Liver (tissue), 9 donors: ENCODE results near the gene CCDC178. TPM values are rescaled to one million over a fixed set of nuclear protein-coding genes. Genes with fewer than 3 reads are reported as not detected.

ENCODE experiments used
- DNase-seq: peaks from one replicate; pipeline ENCODE4 v3.0.0-alpha.2; 2017; ENCODE audit warnings: low spot score
- H3K27ac ChIP-seq, 2 donors: one replicate each; pipeline ENCODE4 v1.7.0; 2013; ENCODE audit warnings: inconsistent platforms in 2 of 2, low read length in 2 of 2, control low read depth in 1 of 2, low read depth in 1 of 2, mild to moderate bottlenecking in 1 of 2
- H3K27me3 ChIP-seq, 4 donors: one replicate each; pipeline versions ENCODE4 v1.6.1 to v1.7.0; 2013; ENCODE audit warnings: low read length in 3 of 4, inconsistent platforms in 1 of 4, mild to moderate bottlenecking in 1 of 4, moderate library complexity in 1 of 4; ENCODE audit not compliant: control insufficient read depth in 4 of 4, insufficient read depth in 4 of 4
- H3K36me3 ChIP-seq, 4 donors: one replicate each; pipeline versions ENCODE4 v1.6.1 to v1.7.0; 2013; ENCODE audit warnings: low read length in 3 of 4, mild to moderate bottlenecking in 3 of 4, low read depth in 1 of 4, moderate library complexity in 1 of 4; ENCODE audit not compliant: control insufficient read depth in 4 of 4, insufficient read depth in 3 of 4
- H3K4me1 ChIP-seq, 4 donors: one replicate each; pipeline versions ENCODE4 v1.6.1 to v1.7.0; 2013; ENCODE audit warnings: low read length in 3 of 4, mild to moderate bottlenecking in 3 of 4, moderate library complexity in 1 of 4; ENCODE audit not compliant: control insufficient read depth in 4 of 4, insufficient read depth in 4 of 4
- H3K4me3 ChIP-seq, 3 donors: one replicate each; pipeline versions ENCODE4 v1.6.1 to v1.7.0; 2013; ENCODE audit warnings: low read length in 3 of 3, control low read depth in 1 of 3, low read depth in 1 of 3, mild to moderate bottlenecking in 1 of 3
- H3K9ac ChIP-seq, 2 donors: one replicate each; pipeline ENCODE4 v1.7.0; 2013; ENCODE audit warnings: low read length in 2 of 2, mild to moderate bottlenecking in 2 of 2, moderate library complexity in 2 of 2, control low read depth in 1 of 2, low read depth in 1 of 2
- H3K9me3 ChIP-seq, 4 donors: one replicate each; pipeline versions ENCODE4 v1.6.1 to v1.7.0; 2013; ENCODE audit warnings: low read length in 3 of 4; ENCODE audit not compliant: control insufficient read depth in 4 of 4
- ATF3 ChIP-seq: IDR thresholded peaks from 2 replicates; pipeline ENCODE4 v1.6.1; 2016; ENCODE audit warnings: antibody characterized with exemption
- GABPA ChIP-seq, 2 donors: IDR thresholded peaks in 1 of 2; conservative IDR thresholded peaks in 1 of 2; 2 replicates each; pipeline ENCODE4 v1.6.1; 2016; ENCODE audit warnings: antibody characterized with exemption in 2 of 2, mild to moderate bottlenecking in 1 of 2, moderate library complexity in 1 of 2
- HNF4A ChIP-seq, 2 donors: conservative IDR thresholded peaks; 2 replicates each; pipeline ENCODE4 v1.6.1; 2016; ENCODE audit warnings: antibody characterized with exemption in 2 of 2, mild to moderate bottlenecking in 2 of 2
- HNF4G ChIP-seq: IDR thresholded peaks from 2 replicates; pipeline ENCODE4 v1.6.1; 2016; ENCODE audit warnings: antibody characterized with exemption
- NR2F2 ChIP-seq: IDR thresholded peaks from 2 replicates; pipeline ENCODE4 v1.6.1; 2016; ENCODE audit warnings: antibody characterized with exemption
- RAD21 ChIP-seq, 2 donors: IDR thresholded peaks; 2 replicates each; pipeline ENCODE4 v1.6.1; 2016; ENCODE audit warnings: antibody characterized with exemption in 2 of 2, mild to moderate bottlenecking in 2 of 2
- RXRA ChIP-seq, 2 donors: IDR thresholded peaks; 2 replicates each; pipeline ENCODE4 v1.6.1; 2017 to 2018; ENCODE audit warnings: antibody characterized with exemption in 2 of 2, mild to moderate bottlenecking in 1 of 2
- SP1 ChIP-seq: IDR thresholded peaks from 2 replicates; pipeline ENCODE4 v1.6.1; 2018; ENCODE audit warnings: antibody characterized with exemption, mild to moderate bottlenecking
- TAF1 ChIP-seq: conservative IDR thresholded peaks from 2 replicates; pipeline ENCODE4 v1.6.1; 2016; ENCODE audit warnings: antibody characterized with exemption, mild to moderate bottlenecking
- YY1 ChIP-seq: IDR thresholded peaks from 2 replicates; pipeline ENCODE4 v1.6.1; 2016; ENCODE audit warnings: antibody characterized with exemption, mild to moderate bottlenecking
- ZBTB33 ChIP-seq: IDR thresholded peaks from 2 replicates; pipeline ENCODE4 v1.6.1; 2016; ENCODE audit warnings: antibody characterized with exemption
- WGBS: extraction: QIAGEN DNeasy Blood & Tissue Kit; methylation state at CpG from one replicate; pipeline ENCODE4 v1.1.7; 2013; 5-methylcytosine and 5-hydroxymethylcytosine counted together
- polyA plus RNA-seq, 2 donors: library from polyadenylated mRNA; stranded (reverse) in 1 of 2; unstranded in 1 of 2; fragments of 200-250 nt in 1 of 2; fragments of >200 nt in 1 of 2; fragmentation: Nextera tagmentation in 1 of 2; extraction: Ambion mirVana in 1 of 2; gene quantifications; one replicate each; pipeline versions ENCODE4 v1.2.1 to v1.2.3, GENCODE V29; 2013 to 2015
- total RNA-seq, 2 donors: library from RNA; depleted of rRNA; stranded (reverse); fragments of >200 nt; gene quantifications; one replicate each; pipeline ENCODE4 v1.2.3, GENCODE V29; 2014
- donor health status: healthy.
- donor health status: healthy.
- donor health status: healthy.
- donor health status: healthy.
- donor health status: healthy.

Gene CCDC178
- total and polyA plus RNA-seq, 4 donors: not detected

- no peaks in the 10 kb centered on the region for H3K9me3 ChIP-seq
- WGBS: 43% methylated on average over 5 of the region's 5 CpGs
- no peaks in the 10 kb centered on the region for H3K36me3 ChIP-seq
- no peak overlapping the region for H3K4me3 ChIP-seq
- no peak for TF ChIP-seq ZBTB33
- no peak for DNase-seq
- no peak overlapping the region for H3K27ac ChIP-seq
- H3K4me1 ChIP-seq: no peaks in the 10 kb centered on the region
- no peaks in the 10 kb centered on the region for H3K27me3 ChIP-seq
- H3K9ac ChIP-seq: no peak overlapping the region
Measured at GRCh38 chr18:32909798-32910561, 530.5 kb downstream of the CCDC178 start.

GRCh38 chr18:32908424-32908805, 532.1 kb downstream of the CCDC178 start:
- H3K27me3 ChIP-seq: no peaks in the 10 kb centered on the region
- DNase-seq: no peak
- H3K4me1 ChIP-seq: no peaks in the 10 kb centered on the region
- H3K36me3 ChIP-seq: no peaks in the 10 kb centered on the region
- no peaks in the 10 kb centered on the region for H3K9me3 ChIP-seq
- no peak overlapping the region for H3K4me3 ChIP-seq
- TF ChIP-seq HNF4G: no peak
- TF ChIP-seq SP1: no peak
- TF ChIP-seq ATF3: no peak
- WGBS: 77% methylated on average over 7 of the region's 7 CpGs
- no peak overlapping the region for H3K9ac ChIP-seq
- no peak overlapping the region for H3K27ac ChIP-seq

GRCh38 chr18:32907648-32908423, 532.7 kb downstream of the CCDC178 start:
- Histone ChIP-seq H3K9ac (no peak overlapping the region), H3K36me3 (no peaks in the 10 kb centered on the region), H3K9me3 (no peaks in the 10 kb centered on the region), H3K4me1 (no peaks in the 10 kb centered on the region), H3K4me3 (no peak overlapping the region), H3K27me3 (no peaks in the 10 kb centered on the region), H3K27ac (no peak overlapping the region)
- WGBS: 79% methylated on average over 12 of the region's 12 CpGs
- TF ChIP-seq RAD21 (IDR thresholded peaks at IDR 0.05): no peak
- DNase-seq: no peak

- H3K27me3 ChIP-seq: no peaks in the 10 kb centered on the region
- no peaks in the 10 kb centered on the region for H3K36me3 ChIP-seq
- 86% methylated on average over 3 of the region's 3 CpGs for WGBS
- DNase-seq: no peak
- no peak overlapping the region for H3K4me3 ChIP-seq
- no peaks in the 10 kb centered on the region for H3K9me3 ChIP-seq
- no peak for TF ChIP-seq RAD21 (IDR thresholded peaks at IDR 0.05)
- no peak for TF ChIP-seq SP1
- no peak for TF ChIP-seq HNF4G
- no peak for TF ChIP-seq TAF1
- no peak for TF ChIP-seq HNF4A (conservative IDR thresholded peaks at IDR 0.05)
- TF ChIP-seq GABPA (IDR thresholded peaks at IDR 0.05 in 1 of 2, conservative IDR thresholded peaks at IDR 0.05 in 1 of 2): no peak
- TF ChIP-seq RXRA (IDR thresholded peaks at IDR 0.05): no peak
- TF ChIP-seq ATF3: no peak
- no peak for TF ChIP-seq NR2F2
- no peak for TF ChIP-seq YY1
- no peak for TF ChIP-seq ZBTB33
- no peak overlapping the region for H3K9ac ChIP-seq
- no peak overlapping the region for H3K27ac ChIP-seq
- H3K4me1 ChIP-seq: no peaks in the 10 kb centered on the region
Measured at GRCh38 chr18:32907311-32907585, 533.3 kb downstream of the CCDC178 start.
